Inflammatory macrophage treated with lipopolysaccharide for 4 hours (primary cell): ENCODE data around the gene CMIP.
"Not testable (repeated sequence)": the region's sequence is repeated elsewhere in the genome, so short reads cannot be mapped to it uniquely, and the experiment has no call there.

ENCODE experiments used
- DNase-seq: peaks from one replicate; pipeline ENCODE4 v3.0.0-alpha.2; 2020

Gene CMIP

GRCh38 chr16:81734632-81735434 is 290.2 kb downstream of the CMIP start:
- DNase-seq, result no peak

- peak; percentile 70 for DNase-seq
Observed at GRCh38 chr16:81737885-81738536, 293.4 kb downstream of the CMIP start.

GRCh38 chr16:81738783-81739496 is 294.3 kb downstream of the CMIP start:
- peak; percentile 49 for DNase-seq

GRCh38 chr16:81739503-81739902 is 294.9 kb downstream of the CMIP start:
- DNase-seq, result no peak

- DNase-seq, result peak; percentile 34
Observed at GRCh38 chr16:81740169-81740568, 295.6 kb downstream of the CMIP start.

- DNase-seq, result not testable (repeated sequence)
Observed at GRCh38 chr16:81741430-81741770, 296.8 kb downstream of the CMIP start.

GRCh38 chr16:81744385-81744784 is 299.8 kb downstream of the CMIP start:
- DNase-seq, result no peak

- DNase-seq, result no peak
Observed at GRCh38 chr16:81744911-81745310, 300.3 kb downstream of the CMIP start.

GRCh38 chr16:81745704-81746558 is 301.3 kb downstream of the CMIP start:
- peak; percentile 67 for DNase-seq

- DNase-seq, result no peak
Observed at GRCh38 chr16:81746566-81746965, 302.0 kb downstream of the CMIP start.

GRCh38 chr16:81748476-81749198 is 304.0 kb downstream of the CMIP start:
- peak; percentile 58 for DNase-seq

GRCh38 chr16:81752225-81752875 is 307.7 kb downstream of the CMIP start:
- DNase-seq, result peak; percentile 93

GRCh38 chr16:81752876-81753227 is 308.2 kb downstream of the CMIP start:
- no peak for DNase-seq

- DNase-seq, result peak; percentile 43
Observed at GRCh38 chr16:81754858-81755257, 310.2 kb downstream of the CMIP start.

- DNase-seq, result peak; percentile 32
Observed at GRCh38 chr16:81755915-81756614, 311.5 kb downstream of the CMIP start.

- DNase-seq, result no peak
Observed at GRCh38 chr16:81756615-81757356, 312.2 kb downstream of the CMIP start.

GRCh38 chr16:81758376-81758775 is 313.8 kb downstream of the CMIP start:
- peak; percentile 82 for DNase-seq
